ENCODE data around the gene KATNB1. TPM values are rescaled to one million over a fixed set of nuclear protein-coding genes. Genes with fewer than 3 reads are reported as not detected.

The KATNB1 gene
- total RNA-seq, 1 donor from 2014 or later, result 8.5 TPM

DNA sequence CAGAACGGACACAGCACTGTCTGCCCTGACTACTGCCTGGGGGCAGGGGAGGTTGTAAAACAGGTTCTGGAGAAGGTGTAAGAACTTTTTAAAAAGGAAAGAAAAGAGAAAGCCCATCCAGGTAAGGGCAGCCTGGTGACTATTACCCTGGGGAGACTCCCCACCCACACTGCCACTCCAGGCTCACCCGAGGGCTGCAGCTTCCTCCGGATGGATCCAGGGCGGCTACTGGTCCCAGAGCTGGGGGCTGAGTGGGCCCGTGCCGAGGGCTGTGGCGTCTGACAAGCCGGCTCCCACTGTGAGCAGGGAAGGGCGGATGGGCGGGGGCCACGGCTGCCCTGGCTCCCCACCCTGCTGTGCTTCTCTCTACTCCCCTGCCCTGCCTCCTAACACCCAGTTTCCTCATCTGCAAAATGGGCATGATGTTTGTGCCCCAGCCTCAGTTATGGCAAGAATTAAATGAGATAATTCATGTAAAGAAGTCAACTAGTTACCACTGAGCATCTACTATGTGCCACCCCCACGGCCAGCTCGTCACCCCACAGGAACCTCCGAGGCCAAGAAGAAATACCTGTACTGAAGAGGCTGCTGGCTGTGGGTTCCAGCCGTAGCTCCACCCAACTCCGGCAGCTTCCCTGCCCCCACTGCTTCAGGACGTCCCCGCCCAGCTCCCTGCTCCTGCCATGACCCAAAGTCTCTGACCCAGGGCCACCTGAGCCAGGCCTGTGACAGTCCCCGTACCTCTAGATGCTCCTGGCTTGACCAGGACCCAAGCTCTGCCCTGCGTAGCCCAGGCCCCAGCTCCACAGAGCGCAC, 24.2 kb downstream of the KATNB1 start:
- intact Hi-C loops (cut with DNase I), result loop anchor here (2.0 to 10.0 kb wide), 2 partner anchors 41 to 245 kb away; partner anchors contain the start of genes USB1 and ZNF319
- DNase-seq (ENCODE audit: missing footprints), result peak; percentile 70
- ATAC-seq, result no peak

DNA sequence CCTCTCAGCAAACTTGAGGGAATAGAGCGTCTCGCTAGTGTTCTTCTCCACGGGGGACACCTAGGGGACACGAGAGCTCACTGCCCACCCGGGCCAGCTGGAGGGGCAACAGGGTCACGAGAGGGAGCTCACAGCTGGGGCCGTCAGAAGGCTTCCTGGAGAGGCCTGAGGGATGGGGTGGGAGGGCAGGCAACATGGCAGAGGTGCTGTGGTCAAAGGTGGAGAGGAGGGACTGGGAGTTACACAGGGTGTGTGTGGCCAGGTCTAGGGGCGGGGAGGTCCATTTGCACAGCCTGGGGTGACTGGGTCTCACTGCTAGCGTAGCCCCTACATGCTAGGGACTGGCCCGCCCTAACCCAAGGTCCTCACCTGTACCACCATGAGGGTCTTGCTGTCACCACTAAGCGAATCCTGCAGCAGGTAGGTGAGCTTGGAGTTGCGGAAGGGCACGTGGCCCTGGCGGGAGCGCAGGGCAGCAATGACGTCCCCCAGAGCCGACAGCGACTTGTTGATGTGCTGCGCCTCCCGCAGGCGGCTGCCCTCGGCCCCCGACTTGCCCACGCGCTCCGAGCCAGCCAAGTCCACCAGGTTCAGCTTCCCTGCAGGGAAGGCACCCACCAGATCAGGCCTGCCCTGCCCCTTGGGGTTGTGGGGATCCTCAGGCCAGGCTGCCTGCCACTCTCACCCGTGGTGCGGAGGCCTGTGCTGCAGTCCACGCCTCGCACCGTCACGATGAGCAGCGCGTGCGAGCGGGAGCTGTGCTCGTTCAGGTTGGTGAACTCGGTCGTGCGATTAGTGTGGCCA, 25.0 kb downstream of the KATNB1 start:
- intact Hi-C loops (cut with DNase I), result no loop called here
- ATAC-seq, result no peak
- DNase-seq (ENCODE audit: missing footprints), result peak; percentile 53

GRCh38 chr16:57761301-57761700, 25.7 kb downstream of the KATNB1 start:
- DNase-seq (ENCODE audit: missing footprints) (peak; percentile 34), ATAC-seq (no peak)
- intact Hi-C loops (cut with DNase I), result no loop called here

GRCh38 chr16:57761957-57762356, 26.4 kb downstream of the KATNB1 start:
- DNase-seq (ENCODE audit: missing footprints) (peak; percentile 20), ATAC-seq (no peak)
- intact Hi-C loops (cut with DNase I), result no loop called here

DNA sequence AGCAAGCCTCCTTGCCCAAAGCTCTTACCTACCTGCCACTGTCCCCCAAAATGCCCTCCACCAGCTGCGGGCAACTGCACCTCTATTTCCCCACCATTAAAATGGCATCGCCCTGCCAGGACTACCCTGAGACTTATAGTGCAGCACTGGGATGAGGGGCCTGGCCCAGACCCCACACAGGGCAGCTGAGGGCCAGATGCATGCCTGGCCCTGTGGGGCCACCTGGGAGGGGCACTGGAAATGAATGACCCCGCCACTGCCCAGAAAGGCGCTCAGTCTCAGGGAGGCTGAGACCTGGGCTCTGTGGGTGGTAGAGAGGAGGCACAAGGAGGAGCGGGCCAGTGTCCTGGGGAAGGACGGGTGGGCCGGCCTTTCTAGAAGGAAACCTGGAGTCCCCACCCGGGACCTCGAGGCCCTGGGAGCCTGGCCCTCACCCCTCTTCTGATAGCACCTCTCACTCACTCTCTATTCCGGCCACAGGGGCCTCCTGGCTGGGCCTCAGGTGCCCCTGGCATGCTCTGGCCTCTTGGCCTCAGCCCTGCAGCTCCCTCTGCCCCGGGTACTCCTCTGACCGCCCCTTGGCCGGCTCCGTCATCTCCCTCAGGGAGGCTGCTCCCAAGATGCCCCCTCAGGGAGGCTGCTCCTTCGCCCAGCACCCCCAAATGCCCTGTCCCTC, 26.9 kb downstream of the KATNB1 start:
- DNase-seq (ENCODE audit: missing footprints) (peak; percentile 25), ATAC-seq (no peak)
- intact Hi-C loops (cut with DNase I), result no loop called here

DNA sequence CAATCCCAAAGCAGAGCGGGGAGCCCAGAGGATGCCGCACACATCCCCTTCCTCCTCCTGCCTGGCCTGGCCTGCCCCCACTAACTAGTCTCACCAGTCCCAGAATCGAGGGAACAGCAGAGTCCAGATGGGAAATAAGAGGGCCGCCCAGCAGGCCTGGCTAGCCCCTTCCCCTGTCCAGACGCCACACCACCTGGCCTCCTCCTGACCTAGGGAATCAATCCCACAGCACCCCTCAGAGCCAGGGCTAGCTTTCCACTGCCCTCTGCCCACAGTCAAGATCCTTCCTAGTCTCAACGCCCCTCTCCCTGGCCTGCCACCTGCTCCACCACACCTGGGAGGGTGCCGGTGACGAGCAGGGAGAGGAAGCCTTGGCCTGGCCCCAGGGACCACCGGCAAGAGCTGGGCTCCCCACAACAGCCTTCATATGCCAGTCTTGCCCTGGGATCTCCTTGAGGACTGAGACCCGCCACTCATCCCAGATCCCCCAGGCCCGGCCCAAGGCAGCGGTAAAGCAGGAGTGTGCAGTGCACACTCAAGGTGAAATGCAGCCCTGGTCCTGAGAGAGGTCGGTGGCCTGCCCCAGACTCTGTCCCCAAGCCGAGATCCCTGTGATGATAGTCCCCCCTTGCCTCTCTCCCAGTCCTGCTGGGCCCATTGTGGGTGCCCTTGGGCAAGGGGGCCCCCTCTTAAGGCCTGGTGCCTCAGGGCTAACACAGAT, 27.9 kb downstream of the KATNB1 start:
- intact Hi-C loops (cut with DNase I), result no loop called here
- no peak for ATAC-seq
- DNase-seq (ENCODE audit: missing footprints), result peak; percentile 47

DNA sequence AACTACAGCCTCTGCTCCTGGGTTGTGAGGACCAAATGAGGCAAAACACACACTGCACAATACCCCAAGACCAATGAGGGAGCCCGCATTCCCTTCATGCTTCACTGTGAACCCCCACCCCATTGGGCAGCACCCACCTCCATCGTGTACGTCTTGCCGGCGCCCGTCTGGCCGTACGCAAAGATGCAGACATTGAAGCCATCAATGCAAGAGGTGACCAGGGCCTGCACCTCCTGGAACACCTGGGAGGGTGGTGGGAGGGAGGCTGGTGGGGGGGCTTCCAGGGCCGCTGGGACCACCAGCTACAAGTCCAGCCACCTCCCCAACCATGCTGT, 28.4 kb downstream of the KATNB1 start:
- DNase-seq (ENCODE audit: missing footprints) (peak; percentile 61), ATAC-seq (no peak)
- intact Hi-C loops (cut with DNase I), result no loop called here

GRCh38 chr16:57764341-57765159, 29.0 kb downstream of the KATNB1 start:
- intact Hi-C loops (cut with DNase I), result no loop called here
- ATAC-seq, result no peak
- peak; percentile 44 for DNase-seq (ENCODE audit: missing footprints)

- no peak for ATAC-seq
- DNase-seq (ENCODE audit: missing footprints), result no peak
- intact Hi-C loops (cut with DNase I), result no loop called here
Measured at GRCh38 chr16:57765160-57765728, 29.7 kb downstream of the KATNB1 start.

DNA sequence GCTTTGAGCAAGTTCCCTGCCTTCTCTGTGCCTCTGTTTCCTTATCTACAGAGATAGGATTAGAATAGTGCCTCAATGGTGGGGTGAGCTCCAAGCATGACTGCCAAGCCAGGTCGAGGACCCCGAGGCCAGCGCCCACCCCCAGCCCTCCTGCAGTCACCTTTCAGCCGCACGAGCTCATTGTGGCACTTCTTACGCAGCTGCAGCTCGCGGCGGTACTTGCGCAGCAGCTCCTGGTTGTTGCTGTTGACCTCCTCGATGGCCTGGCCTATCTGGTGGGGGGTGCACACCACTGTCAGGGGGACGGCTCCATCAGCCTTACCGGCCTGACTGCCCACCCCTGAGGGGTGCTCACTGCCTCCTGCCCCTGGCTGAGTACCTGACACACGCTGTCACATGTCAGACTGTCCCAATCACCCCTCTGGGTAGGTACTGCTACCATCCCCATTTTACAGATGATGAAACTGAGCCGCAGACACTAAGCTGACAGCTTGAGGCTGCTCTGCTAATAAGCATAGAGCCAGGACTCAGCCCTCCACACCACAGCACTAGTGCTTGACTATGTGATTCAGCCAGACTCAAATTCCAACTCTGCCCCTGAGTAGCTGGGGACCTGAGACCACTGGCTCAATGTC, 31.3 kb downstream of the KATNB1 start:
- intact Hi-C loops (cut with DNase I), result no loop called here
- DNase-seq (ENCODE audit: missing footprints) (peak; percentile 15), ATAC-seq (no peak)

DNA sequence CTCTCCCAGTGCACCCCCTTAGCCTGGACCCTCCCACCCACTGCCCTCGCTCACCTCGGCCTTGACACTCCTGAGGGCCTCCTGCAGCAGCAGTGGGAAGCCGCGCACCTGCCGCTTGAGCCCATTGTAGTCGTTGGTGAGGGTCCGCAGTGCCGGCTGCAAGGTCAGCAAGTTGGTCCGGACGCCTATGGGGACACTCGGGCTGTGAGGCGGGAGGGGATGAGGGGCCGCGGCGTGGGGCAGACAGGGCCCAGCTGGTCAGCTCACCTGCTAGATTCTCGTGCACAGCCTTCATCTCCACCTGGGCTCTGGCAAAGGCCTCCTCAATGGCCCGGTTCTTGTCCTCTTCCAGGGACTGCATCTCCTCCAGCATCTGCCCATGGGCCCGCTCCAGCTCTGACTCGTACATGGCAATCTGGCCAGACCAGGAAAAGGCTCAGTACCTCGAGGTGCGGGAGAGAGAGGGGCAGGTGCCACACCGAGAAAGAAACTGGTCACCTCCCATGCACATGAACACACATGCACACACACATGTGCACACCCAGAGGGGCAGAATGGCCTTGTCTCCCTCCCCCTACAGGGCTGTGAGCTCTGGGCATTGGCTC, 34.1 kb downstream of the KATNB1 start:
- ATAC-seq (no peak), DNase-seq (ENCODE audit: missing footprints) (no peak)
- intact Hi-C loops (cut with DNase I), result no loop called here

DNA sequence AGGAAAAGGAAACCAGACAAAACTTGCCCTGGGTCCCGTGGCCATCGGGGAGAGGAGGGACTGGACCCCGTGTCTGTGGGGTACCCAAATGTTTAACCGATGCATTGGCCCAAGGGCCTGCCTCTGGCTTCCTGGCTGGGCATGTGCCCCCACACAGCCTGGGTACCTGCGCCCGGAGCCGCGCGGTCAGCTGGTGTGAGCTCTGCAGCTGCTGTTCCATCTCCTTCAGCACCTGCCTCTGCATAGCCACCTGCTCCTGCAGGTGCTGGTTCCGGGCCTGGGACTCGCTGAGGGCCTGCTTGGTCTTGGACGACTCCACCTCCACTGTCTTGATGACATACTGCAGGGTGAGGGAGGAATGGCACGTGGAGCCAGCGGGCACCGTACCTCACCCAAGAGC, 34.8 kb downstream of the KATNB1 start:
- ATAC-seq (no peak), DNase-seq (ENCODE audit: missing footprints) (no peak)
- intact Hi-C loops (cut with DNase I), result no loop called here

DNA sequence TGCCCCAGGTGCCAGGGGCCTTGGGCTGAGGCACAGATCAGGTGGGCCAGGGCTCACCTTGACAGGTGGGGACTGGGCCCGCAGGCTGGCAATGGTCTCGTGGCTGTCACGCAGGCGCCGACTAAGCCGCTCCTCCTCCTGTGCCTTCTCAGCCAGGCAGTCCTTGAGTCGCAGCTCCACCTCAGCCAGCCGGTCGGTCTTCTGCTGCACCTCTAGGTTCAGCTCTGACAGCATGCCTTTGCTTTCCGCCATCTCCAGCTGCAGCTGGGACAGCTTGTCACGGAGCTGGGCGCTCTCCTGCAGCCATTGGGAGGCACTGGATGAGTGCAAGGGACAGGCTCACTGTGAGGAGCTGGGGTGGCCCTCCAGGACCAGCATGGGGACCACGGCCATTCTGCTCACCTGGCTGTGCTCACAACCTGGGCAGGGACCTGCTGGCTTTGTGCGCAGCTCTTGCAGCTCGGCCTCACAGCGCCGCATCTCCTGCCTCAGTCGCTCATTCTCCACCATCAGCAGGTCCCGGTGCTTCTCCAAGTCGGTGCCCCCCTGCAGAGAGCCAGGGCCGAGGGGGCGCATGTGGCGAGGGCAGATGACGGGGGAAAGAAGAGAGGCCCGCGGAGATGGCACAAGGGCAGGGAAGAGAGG, 35.7 kb downstream of the KATNB1 start:
- ATAC-seq, result no peak
- DNase-seq (ENCODE audit: missing footprints), result no peak
- intact Hi-C loops (cut with DNase I), result no loop called here

GRCh38 chr16:57773019-57773418, 37.4 kb downstream of the KATNB1 start:
- ATAC-seq, result no peak

DNA sequence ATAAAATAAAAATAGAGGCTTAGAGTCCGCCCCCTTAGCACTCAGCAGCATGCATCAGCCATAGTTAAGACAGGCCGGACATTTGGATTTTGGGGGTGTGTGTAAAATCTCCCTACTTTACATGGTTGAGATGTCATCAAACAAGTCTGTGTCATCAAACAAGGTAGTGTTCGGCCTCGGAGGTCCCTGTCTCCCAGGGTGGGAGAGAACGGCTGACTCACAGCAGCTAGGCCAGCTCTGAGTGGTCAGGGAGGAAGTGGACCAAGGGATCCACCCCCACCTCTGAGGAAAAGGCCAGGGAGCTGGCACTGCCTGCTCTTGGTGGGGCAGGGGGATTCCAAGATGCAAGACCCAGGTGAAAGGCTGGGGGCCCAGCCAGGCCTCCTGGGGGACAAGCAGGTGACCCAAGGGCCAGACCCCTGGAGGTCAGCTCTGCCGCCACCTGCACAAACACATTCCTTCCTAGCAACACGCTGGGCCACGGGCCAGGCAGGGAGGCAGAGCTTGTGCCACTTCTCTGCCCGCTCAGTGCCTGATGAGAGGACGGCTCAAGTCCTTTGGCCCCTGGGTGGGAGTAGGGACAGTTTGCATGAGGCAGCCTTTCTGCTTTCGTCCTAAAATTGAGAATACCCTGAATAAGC, 38.2 kb downstream of the KATNB1 start:
- ATAC-seq, result peak; percentile 60
- intact Hi-C loops (cut with DNase I), result no loop called here
- DNase-seq (ENCODE audit: missing footprints), result peak; percentile 70

More at GRCh38 chr16:57773019-57773418, 37.4 kb downstream of the KATNB1 start:
- intact Hi-C loops (cut with DNase I), result no loop called here
- DNase-seq (ENCODE audit: missing footprints), result no peak

DNA sequence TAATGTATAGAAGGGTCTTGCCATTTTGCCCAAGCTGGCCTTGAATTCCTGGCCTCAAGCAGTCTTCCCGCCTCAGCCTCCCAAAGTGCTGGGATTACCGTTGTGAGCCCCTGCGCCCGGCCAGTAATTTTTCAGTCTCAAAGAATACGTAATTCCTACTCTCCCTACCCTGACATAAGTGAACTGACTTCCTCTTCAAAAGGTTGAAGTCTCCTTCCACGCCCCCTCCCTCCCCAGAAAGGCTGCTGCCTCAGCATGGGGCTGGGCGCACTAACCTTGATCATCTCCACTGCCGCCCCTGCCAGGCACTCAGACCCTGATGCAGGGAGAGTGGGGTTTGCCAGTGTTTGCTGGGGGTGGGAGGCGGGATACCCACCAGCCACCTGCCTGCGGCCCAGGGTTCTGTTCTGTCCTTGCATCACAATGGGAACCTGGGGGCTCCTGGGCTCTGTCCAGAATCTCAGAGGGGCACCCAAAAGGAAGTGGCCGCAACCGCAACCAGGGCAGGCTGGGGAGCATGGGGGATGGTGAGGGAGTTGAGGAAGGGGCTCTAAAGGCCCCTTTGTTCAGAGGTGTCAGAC, 39.2 kb downstream of the KATNB1 start:
- intact Hi-C loops (cut with DNase I), result no loop called here
- ATAC-seq, result no peak
- peak; percentile 60 for DNase-seq (ENCODE audit: missing footprints)
